HepG2 (cell line): ENCODE results near the gene CLN6. TPM values are rescaled to one million over a fixed set of nuclear protein-coding genes. Genes with fewer than 3 reads are reported as not detected.
A peak's percentile ranks its signal among the peaks of the same experiment; 100 is the strongest.

Experiments used
- ATAC-seq: fragments of 200-7000 bp; cut with Tn5 transposase; 3 replicates; pipeline ENCODE4 v1.9.1; 2020; ENCODE audit warnings: mild to moderate bottlenecking, moderate library complexity
- BruUV-seq: library from RNA; stranded (reverse); fragments of 400-500 nt; replicated peaks from 2 replicates; lab custom pipeline; 2021; lab: Mats Ljungman, UMichigan
- CTCF ChIA-PET: fragments of 300-600 bp; formaldehyde crosslinking; extraction: SDS; loops from one replicate; lab custom pipeline; 2021; ENCODE audit warnings: low total read pairs, inconsistent platforms, low intra/inter-chr PET ratio; lab: Yijun Ruan, JAX
- POLR2A ChIA-PET: fragments of 350-600 bp; sonication (Branson Sonifier 250); formaldehyde crosslinking; loops from one replicate; lab custom pipeline; 2020; ENCODE audit warnings: antibody characterized with exemption, inconsistent platforms; lab: Yijun Ruan, JAX
- DNase-seq: peaks from one replicate; pipeline ENCODE4 v3.0.0-alpha.2; 2015; ENCODE audit warnings: low spot score
- FAIRE-seq: peaks from 3 replicates; lab custom pipeline; 2011; peaks lifted over from hg19 to GRCh38; lab: Jason Lieb, UNC
- H2AFZ ChIP-seq: one replicate; pipeline ENCODE4 v1.6.1; 2011; ENCODE audit warnings: low read length, inconsistent platforms
- H3K27ac ChIP-seq: fragments of 300-600 bp; 3 replicates; pipeline ENCODE4 v1.8.0; 2011; ENCODE audit warnings: mixed run types, mild to moderate bottlenecking, mixed read lengths, low read length, inconsistent platforms; ENCODE audit not compliant: insufficient read depth; ENCODE audit errors: extremely low read length
- H3K27me3 ChIP-seq, 2 experiments: fragments of 200-600 bp in 1 of 2; 2 replicates in 1 of 2; 3 replicates in 1 of 2; pipeline versions ENCODE4 v1.6.0 to v1.8.0; 2011; ENCODE audit warnings: low read length in 2 of 2, mild to moderate bottlenecking in 2 of 2, moderate library complexity in 2 of 2, inconsistent platforms in 1 of 2; ENCODE audit not compliant: insufficient read depth in 2 of 2, control insufficient read depth in 1 of 2
- H3K36me3 ChIP-seq, 2 experiments: fragments of 200-600 bp in 1 of 2; replicated peaks in 1 of 2; 2 replicates in 1 of 2; 3 replicates in 1 of 2; pipeline versions ENCODE4 v1.5.1 to v1.8.0; 2011; ENCODE audit warnings: low read length in 2 of 2, inconsistent platforms in 1 of 2; ENCODE audit not compliant: insufficient read depth in 2 of 2, control insufficient read depth in 1 of 2
- H3K4me1 ChIP-seq: 2 replicates; pipeline ENCODE4 v1.5.1; 2012; ENCODE audit warnings: low read length, inconsistent platforms; ENCODE audit not compliant: insufficient read depth
- H3K4me2 ChIP-seq: 2 replicates; pipeline ENCODE4 v1.6.0; 2011; ENCODE audit warnings: low read depth, low read length, inconsistent platforms
- H3K4me3 ChIP-seq, 3 experiments: fragments of 200-600 bp in 1 of 3; sonication (generic), shearing (Covaris generic) in 1 of 3; replicated peaks in 1 of 3; 2 replicates each; pipeline ENCODE4 v1.5.1; 2011 to 2016; ENCODE audit warnings: low read length in 3 of 3, inconsistent platforms in 2 of 3, low read depth in 2 of 3, mild to moderate bottlenecking in 2 of 3, control low read depth in 1 of 3, mixed read lengths in 1 of 3; ENCODE audit not compliant: insufficient read depth in 1 of 3
- H3K79me2 ChIP-seq: one replicate; pipeline ENCODE4 v1.6.1; 2011; ENCODE audit warnings: low read length, inconsistent platforms; ENCODE audit not compliant: insufficient read depth
- H3K9ac ChIP-seq: 2 replicates; pipeline ENCODE4 v1.6.0; 2011; ENCODE audit warnings: mild to moderate bottlenecking, low read depth, low read length, inconsistent platforms; ENCODE audit not compliant: insufficient read depth
- H3K9me3 ChIP-seq: 2 replicates; pipeline ENCODE4 v1.5.1; 2012; ENCODE audit warnings: mild to moderate bottlenecking, low read length
- H4K20me1 ChIP-seq: 2 replicates; pipeline ENCODE4 v1.6.0; 2011; ENCODE audit warnings: inconsistent platforms, mild to moderate bottlenecking, low read length, moderate library complexity; ENCODE audit not compliant: insufficient read depth
- ATF1 ChIP-seq: IDR thresholded peaks from 2 replicates; pipeline ENCODE4 v1.6.1; 2016; ENCODE audit warnings: mild to moderate bottlenecking, control low read depth
- CHCHD3 ChIP-seq: sonication (generic); formaldehyde crosslinking; IDR thresholded peaks from 2 replicates; pipeline ENCODE4 v1.8.0; 2022; ENCODE audit warnings: mild to moderate bottlenecking, missing genetic modification reagents, moderate library complexity
- RBM22 ChIP-seq: fragments of 200-400 bp; formaldehyde crosslinking; optimal IDR thresholded peaks from 2 replicates; pipeline ENCODE3; 2017; ENCODE audit warnings: mild to moderate bottlenecking, low read length, moderate library complexity
- RXRB ChIP-seq: IDR thresholded peaks from 2 replicates; pipeline ENCODE4 v1.6.1; 2016; ENCODE audit warnings: borderline replicate concordance, missing genetic modification reagents, missing compliant biosample characterization
- ZNF543 ChIP-seq: sonication (generic); formaldehyde crosslinking; IDR thresholded peaks from 2 replicates; pipeline ENCODE4 v1.4.0; 2020; ENCODE audit warnings: mild to moderate bottlenecking, missing genetic modification reagents
- WGBS: methylation state at CpG from one replicate; pipeline ENCODE4 v1.1.6; 2017; ENCODE audit warnings: low lambda C conversion rate; 5-methylcytosine and 5-hydroxymethylcytosine counted together
- in situ Hi-C: cut with HindIII; loops from 2 replicates; pipeline ENCODE4 v1.10.0; 2017; ENCODE audit warnings: low pct_unique_long_range_greater_than_20kb; ENCODE audit not compliant: extremely low pct_ligation_motif_present
- intact Hi-C: fragments of 100-400 bp; cut with micrococcal nuclease; formaldehyde crosslinking; loops from one replicate; pipeline ENCODE4 v1.10.0; 2022; ENCODE audit not compliant: unreplicated experiment
- polyA plus RNA-seq, 8 experiments: library from polyadenylated mRNA; depleted of rRNA in 3 of 8; stranded (reverse) in 7 of 8; unstranded in 1 of 8; fragments of >200 nt; fragmentation: Illumina TruSeq in 4 of 8; extraction: Trizol in 4 of 8; gene quantifications; 2 replicates each; pipeline versions ENCODE4 v1.2.1 to v1.2.3, GENCODE V29; 2011 to 2016; ENCODE audit warnings: low read depth in 4 of 8, missing spikeins in 1 of 8, mixed read lengths in 1 of 8; ENCODE audit not compliant: insufficient read depth in 1 of 8
- total RNA-seq, 5 experiments: library from RNA; depleted of rRNA; stranded (reverse); fragments of >200 nt; fragmentation: Illumina TruSeq; extraction: Trizol; gene quantifications; 2 replicates each; pipeline ENCODE4 v1.2.3, GENCODE V29; 2016; ENCODE audit warnings: low read depth in 1 of 5
- TF ChIP-seq, protein P1 (sequence below): sonication (generic); formaldehyde crosslinking; IDR thresholded peaks from 2 replicates; pipeline ENCODE4 v1.4.0; 2020; ENCODE audit warnings: missing genetic modification reagents
- TF ChIP-seq, protein P2 (sequence below): sonication (generic); formaldehyde crosslinking; IDR thresholded peaks from 2 replicates; pipeline ENCODE4 v1.8.0; 2022; ENCODE audit warnings: mild to moderate bottlenecking, missing genetic modification reagents, moderate library complexity
- TF ChIP-seq, protein P3 (sequence below): IDR thresholded peaks from 2 replicates; pipeline ENCODE4 v1.6.1; 2016; ENCODE audit warnings: missing compliant biosample characterization, missing genetic modification reagents, borderline replicate concordance

CLN6 gene
- total and polyA plus RNA-seq, 2 of the 13 experiments (the other 11 are each of a cell fraction or from before 2014, with no cell fraction given) = 24.9 to 27.1 TPM

DNA sequence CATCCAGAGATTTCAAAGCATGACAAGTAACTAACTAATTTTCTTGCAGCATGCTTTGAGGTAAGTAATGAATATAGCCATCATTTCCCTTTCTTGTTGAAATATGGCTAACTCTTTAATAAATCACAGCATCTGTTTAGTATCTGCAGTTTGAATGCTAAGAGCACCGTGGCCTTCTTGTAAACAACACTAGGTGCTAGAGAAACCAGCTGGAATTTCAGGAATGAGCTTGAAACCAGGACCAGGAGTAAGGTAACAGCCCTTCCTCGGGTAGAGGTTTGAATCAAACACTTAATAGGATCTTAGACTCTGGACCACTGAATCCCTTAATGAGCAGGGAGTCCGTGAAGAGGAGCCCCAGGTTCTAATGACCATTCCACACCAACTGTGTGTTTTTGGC lies 38.0 kb downstream of the CLN6 start:
- 80% methylated on average over 3 of the region's 3 CpGs for WGBS
- H4K20me1 ChIP-seq = no peaks in the 10 kb centered on the region
- DNase-seq (no peak), ATAC-seq (no peak), FAIRE-seq (no peak)
- CTCF ChIA-PET = no interaction called here
- peaks cover 13% of the 10 kb centered on the region for H3K4me1 ChIP-seq
- BruUV-seq = no TSS peak
- peaks cover 11 to 22% of the 10 kb centered on the region in 2 experiments; a peak in 3 of 5 replicates for H3K36me3 ChIP-seq
- no peak overlapping the region for H3K27ac ChIP-seq
- H2AFZ ChIP-seq = no peak overlapping the region
- intact Hi-C loops (no loop called here), in situ Hi-C loops (no loop called here)
- no peak overlapping the region for H3K4me2 ChIP-seq
- no peak overlapping the region for H3K9ac ChIP-seq
- no peaks in the 10 kb centered on the region for H3K9me3 ChIP-seq
- no peak for TF ChIP-seq CHCHD3 (CRISPR knock-in tag)
- TF ChIP-seq ATF1 (CRISPR knock-in tag) = no peak
- TF ChIP-seq, protein P1, sequence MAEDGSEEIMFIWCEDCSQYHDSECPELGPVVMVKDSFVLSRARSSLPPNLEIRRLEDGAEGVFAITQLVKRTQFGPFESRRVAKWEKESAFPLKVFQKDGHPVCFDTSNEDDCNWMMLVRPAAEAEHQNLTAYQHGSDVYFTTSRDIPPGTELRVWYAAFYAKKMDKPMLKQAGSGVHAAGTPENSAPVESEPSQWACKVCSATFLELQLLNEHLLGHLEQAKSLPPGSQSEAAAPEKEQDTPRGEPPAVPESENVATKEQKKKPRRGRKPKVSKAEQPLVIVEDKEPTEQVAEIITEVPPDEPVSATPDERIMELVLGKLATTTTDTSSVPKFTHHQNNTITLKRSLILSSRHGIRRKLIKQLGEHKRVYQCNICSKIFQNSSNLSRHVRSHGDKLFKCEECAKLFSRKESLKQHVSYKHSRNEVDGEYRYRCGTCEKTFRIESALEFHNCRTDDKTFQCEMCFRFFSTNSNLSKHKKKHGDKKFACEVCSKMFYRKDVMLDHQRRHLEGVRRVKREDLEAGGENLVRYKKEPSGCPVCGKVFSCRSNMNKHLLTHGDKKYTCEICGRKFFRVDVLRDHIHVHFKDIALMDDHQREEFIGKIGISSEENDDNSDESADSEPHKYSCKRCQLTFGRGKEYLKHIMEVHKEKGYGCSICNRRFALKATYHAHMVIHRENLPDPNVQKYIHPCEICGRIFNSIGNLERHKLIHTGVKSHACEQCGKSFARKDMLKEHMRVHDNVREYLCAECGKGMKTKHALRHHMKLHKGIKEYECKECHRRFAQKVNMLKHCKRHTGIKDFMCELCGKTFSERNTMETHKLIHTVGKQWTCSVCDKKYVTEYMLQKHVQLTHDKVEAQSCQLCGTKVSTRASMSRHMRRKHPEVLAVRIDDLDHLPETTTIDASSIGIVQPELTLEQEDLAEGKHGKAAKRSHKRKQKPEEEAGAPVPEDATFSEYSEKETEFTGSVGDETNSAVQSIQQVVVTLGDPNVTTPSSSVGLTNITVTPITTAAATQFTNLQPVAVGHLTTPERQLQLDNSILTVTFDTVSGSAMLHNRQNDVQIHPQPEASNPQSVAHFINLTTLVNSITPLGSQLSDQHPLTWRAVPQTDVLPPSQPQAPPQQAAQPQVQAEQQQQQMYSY (CRISPR knock-in tag) = no peak
- TF ChIP-seq, protein P2, sequence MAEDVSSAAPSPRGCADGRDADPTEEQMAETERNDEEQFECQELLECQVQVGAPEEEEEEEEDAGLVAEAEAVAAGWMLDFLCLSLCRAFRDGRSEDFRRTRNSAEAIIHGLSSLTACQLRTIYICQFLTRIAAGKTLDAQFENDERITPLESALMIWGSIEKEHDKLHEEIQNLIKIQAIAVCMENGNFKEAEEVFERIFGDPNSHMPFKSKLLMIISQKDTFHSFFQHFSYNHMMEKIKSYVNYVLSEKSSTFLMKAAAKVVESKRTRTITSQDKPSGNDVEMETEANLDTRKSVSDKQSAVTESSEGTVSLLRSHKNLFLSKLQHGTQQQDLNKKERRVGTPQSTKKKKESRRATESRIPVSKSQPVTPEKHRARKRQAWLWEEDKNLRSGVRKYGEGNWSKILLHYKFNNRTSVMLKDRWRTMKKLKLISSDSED (CRISPR knock-in tag) = no peak
- no peak for TF ChIP-seq ZNF543 (CRISPR knock-in tag)
- TF ChIP-seq, protein P3, sequence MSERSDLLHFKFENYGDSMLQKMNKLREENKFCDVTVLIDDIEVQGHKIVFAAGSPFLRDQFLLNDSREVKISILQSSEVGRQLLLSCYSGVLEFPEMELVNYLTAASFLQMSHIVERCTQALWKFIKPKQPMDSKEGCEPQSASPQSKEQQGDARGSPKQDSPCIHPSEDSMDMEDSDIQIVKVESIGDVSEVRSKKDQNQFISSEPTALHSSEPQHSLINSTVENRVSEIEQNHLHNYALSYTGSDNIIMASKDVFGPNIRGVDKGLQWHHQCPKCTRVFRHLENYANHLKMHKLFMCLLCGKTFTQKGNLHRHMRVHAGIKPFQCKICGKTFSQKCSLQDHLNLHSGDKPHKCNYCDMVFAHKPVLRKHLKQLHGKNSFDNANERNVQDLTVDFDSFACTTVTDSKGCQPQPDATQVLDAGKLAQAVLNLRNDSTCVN (CRISPR knock-in tag) = no peak
- TF ChIP-seq RXRB (CRISPR knock-in tag) = no peak
- TF ChIP-seq RBM22 = peak; percentile 77
- H3K27me3 ChIP-seq = no peaks in the 10 kb centered on the region
- H3K4me3 ChIP-seq = no peak overlapping the region
- POLR2A ChIA-PET = no interaction called here
- H3K79me2 ChIP-seq = no peaks in the 10 kb centered on the region
